ENCODE data around the gene TRPM2.

DNA sequence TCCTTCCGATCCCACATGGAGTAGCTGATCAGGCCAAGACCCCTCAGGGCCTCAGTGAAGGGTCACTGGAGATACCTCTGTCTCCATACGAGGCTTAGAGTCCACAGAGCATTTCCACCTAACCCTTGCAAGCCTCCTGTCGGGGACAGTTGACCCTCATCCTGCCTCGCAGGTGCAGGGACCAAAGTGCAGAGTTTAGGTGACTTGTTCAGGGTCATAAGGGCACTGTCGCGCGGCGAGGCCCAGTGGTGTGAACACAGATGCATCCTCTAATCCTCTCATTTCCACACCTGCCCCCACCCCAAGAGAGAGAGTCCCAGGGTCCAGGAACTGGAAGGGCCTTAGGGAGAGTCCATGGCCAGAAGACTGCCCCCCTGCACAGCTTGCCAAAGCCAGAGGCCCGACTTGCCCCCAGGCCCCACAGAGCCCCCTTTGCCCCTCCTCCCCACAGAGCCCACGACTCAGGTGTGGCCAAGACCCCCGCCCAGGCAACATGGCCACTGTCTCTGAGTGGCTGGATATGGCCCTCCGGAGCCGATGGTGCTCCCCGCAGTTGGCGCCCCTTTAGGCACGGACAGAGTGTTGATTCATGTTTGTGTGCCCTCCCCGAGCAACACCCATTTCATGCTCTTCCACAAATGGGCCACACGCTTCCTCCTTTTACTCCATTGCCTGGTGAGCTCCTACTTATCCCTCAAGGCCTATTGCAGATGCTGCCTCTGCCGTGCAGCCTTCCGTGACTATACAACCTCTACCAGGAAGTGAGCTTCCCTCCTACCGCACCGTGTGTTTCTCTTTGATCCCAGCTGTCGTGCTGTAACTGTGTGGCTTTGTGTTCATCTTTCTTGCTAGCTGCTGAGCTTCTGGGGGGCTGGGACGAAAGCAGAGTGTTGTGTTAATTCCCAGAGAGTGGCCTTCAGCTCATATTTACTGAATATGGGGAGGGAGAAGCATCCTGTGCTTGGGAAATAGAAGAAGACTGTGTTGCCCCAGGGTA is 1.7 kb downstream of the TRPM2 start:
- TF ChIP-seq, protein P1, sequence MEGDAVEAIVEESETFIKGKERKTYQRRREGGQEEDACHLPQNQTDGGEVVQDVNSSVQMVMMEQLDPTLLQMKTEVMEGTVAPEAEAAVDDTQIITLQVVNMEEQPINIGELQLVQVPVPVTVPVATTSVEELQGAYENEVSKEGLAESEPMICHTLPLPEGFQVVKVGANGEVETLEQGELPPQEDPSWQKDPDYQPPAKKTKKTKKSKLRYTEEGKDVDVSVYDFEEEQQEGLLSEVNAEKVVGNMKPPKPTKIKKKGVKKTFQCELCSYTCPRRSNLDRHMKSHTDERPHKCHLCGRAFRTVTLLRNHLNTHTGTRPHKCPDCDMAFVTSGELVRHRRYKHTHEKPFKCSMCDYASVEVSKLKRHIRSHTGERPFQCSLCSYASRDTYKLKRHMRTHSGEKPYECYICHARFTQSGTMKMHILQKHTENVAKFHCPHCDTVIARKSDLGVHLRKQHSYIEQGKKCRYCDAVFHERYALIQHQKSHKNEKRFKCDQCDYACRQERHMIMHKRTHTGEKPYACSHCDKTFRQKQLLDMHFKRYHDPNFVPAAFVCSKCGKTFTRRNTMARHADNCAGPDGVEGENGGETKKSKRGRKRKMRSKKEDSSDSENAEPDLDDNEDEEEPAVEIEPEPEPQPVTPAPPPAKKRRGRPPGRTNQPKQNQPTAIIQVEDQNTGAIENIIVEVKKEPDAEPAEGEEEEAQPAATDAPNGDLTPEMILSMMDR (IDR thresholded peaks at IDR 0.05; ENCODE audit: low read depth, low read length) = no peak
- TF ChIP-seq POLR2A (IDR thresholded peaks at IDR 0.05; ENCODE audit: extremely low read depth, insufficient read length) = no peak

Measured in NB4 (cell line).